IPS-18c (cell line): Measurements from ENCODE around the gene HSPB6.
A peak's percentile ranks its signal among the peaks of the same experiment; 100 is the strongest.
"Not testable (repeated sequence)": the region's sequence is repeated elsewhere in the genome, so short reads cannot be mapped to it uniquely, and the experiment has no call there.

Source experiments
- H3K4me3 ChIP-seq: 2 replicates; pipeline ENCODE4 v1.7.0; 2013; ENCODE audit warnings: low read depth, mild to moderate bottlenecking, low read length, moderate library complexity; ENCODE audit not compliant: insufficient read depth
- H3K9me3 ChIP-seq: one replicate; pipeline ENCODE4 v1.6.1; 2013; ENCODE audit warnings: mild to moderate bottlenecking, low read length, moderate library complexity; ENCODE audit not compliant: control insufficient read depth, insufficient read depth

The HSPB6 gene

GRCh38 chr19:35756377-35757230 lies at the start of gene HSPB6:
TSS of gene HSPB6 (minus strand) at chr19:35757029. CDS start at chr19:35757008, 21 bp downstream.
- H3K4me3 ChIP-seq = peak within 1 kb of the TSS; percentile 100
- no peaks in the 10 kb centered on the region for H3K9me3 ChIP-seq

- H3K4me3 ChIP-seq = no peak overlapping the region
- no peaks in the 10 kb centered on the region for H3K9me3 ChIP-seq
Observed at GRCh38 chr19:35806597-35806996, 49.8 kb upstream of the HSPB6 start.

GRCh38 chr19:35805526-35806102 lies 48.8 kb upstream of the HSPB6 start:
- Histone ChIP-seq H3K9me3 (no peaks in the 10 kb centered on the region), H3K4me3 (no peak overlapping the region)

GRCh38 chr19:35801828-35802227 lies 45.0 kb upstream of the HSPB6 start:
- Histone ChIP-seq H3K9me3 (no peaks in the 10 kb centered on the region), H3K4me3 (no peak overlapping the region)

- H3K9me3 ChIP-seq = no peaks in the 10 kb centered on the region
- H3K4me3 ChIP-seq = peak overlapping the region; percentile 31; the same call in 1 of the 2 replicates
Observed at GRCh38 chr19:35797663-35798062, 40.8 kb upstream of the HSPB6 start.

- peak overlapping the region; percentile 31; the same call in 1 of the 2 replicates for H3K4me3 ChIP-seq
Observed at GRCh38 chr19:35796645-35797542, 40.1 kb upstream of the HSPB6 start.

GRCh38 chr19:35795564-35795963 lies 38.7 kb upstream of the HSPB6 start:
- H3K9me3 ChIP-seq, H3K4me3 ChIP-seq: not testable (repeated sequence)

More at GRCh38 chr19:35796645-35797542, 40.1 kb upstream of the HSPB6 start:
- no peaks in the 10 kb centered on the region for H3K9me3 ChIP-seq

- H3K9me3 ChIP-seq = no peaks in the 10 kb centered on the region
Observed at GRCh38 chr19:35793381-35794165, 36.7 kb upstream of the HSPB6 start.

GRCh38 chr19:35792888-35793287 lies 36.1 kb upstream of the HSPB6 start:
- Histone ChIP-seq H3K9me3 (no peaks in the 10 kb centered on the region), H3K4me3 (no peak overlapping the region)

More at GRCh38 chr19:35793381-35794165, 36.7 kb upstream of the HSPB6 start:
- no peak overlapping the region for H3K4me3 ChIP-seq

GRCh38 chr19:35792312-35792711 lies 35.5 kb upstream of the HSPB6 start:
- H3K4me3 ChIP-seq = no peak overlapping the region
- no peaks in the 10 kb centered on the region for H3K9me3 ChIP-seq

- Histone ChIP-seq H3K4me3 (no peak overlapping the region), H3K9me3 (no peaks in the 10 kb centered on the region)
Observed at GRCh38 chr19:35791814-35792279, 35.0 kb upstream of the HSPB6 start.

GRCh38 chr19:35790981-35791813 lies 34.4 kb upstream of the HSPB6 start:
- no peaks in the 10 kb centered on the region for H3K9me3 ChIP-seq
- H3K4me3 ChIP-seq = no peak overlapping the region

GRCh38 chr19:35789978-35790944 lies 33.4 kb upstream of the HSPB6 start:
- no peaks in the 10 kb centered on the region for H3K9me3 ChIP-seq
- H3K4me3 ChIP-seq = no peak overlapping the region

GRCh38 chr19:35789195-35789977 lies 32.6 kb upstream of the HSPB6 start:
- H3K4me3 ChIP-seq = no peak overlapping the region
- H3K9me3 ChIP-seq = no peaks in the 10 kb centered on the region
